Measurements from ENCODE around the gene ZPR1. TPM values are rescaled to one million over a fixed set of nuclear protein-coding genes. Genes with fewer than 3 reads are reported as not detected.

Gene ZPR1
- total RNA-seq, 6 experiments from 2014 or later, result 17.9 to 86.6 (median 30.2) TPM

GRCh38 chr11:116777056-116777455, 10.8 kb downstream of the ZPR1 start:
- peaks cover 4 to 48% (median 27%) of the 10 kb centered on the region in 4 donors for H3K36me3 ChIP-seq

GRCh38 chr11:116776522-116776984, 11.3 kb downstream of the ZPR1 start:
- intact Hi-C loops (cut with DNase I), result no loop called here
- no peaks in the 10 kb centered on the region for H3K27me3 ChIP-seq
- peaks cover 0 to 22% (median 0%) of the 10 kb centered on the region in 4 donors for H3K4me1 ChIP-seq
- peak overlapping the region in 1 of 3 donors; percentile 24 for H3K27ac ChIP-seq
- H3K36me3 ChIP-seq, result peaks cover 4 to 43% (median 24%) of the 10 kb centered on the region in 4 donors
- no peak overlapping the region for H3K4me3 ChIP-seq
- TF ChIP-seq CTCF (IDR thresholded peaks at IDR 0.05), result no peak
- TF ChIP-seq POLR2A (IDR thresholded peaks at IDR 0.05), result peak; percentile 1
- no peak for DNase-seq
- no peak for ATAC-seq
- H3K9me3 ChIP-seq, result no peaks in the 10 kb centered on the region

More at GRCh38 chr11:116777056-116777455, 10.8 kb downstream of the ZPR1 start:
- WGBS (ENCODE audit: insufficient coverage, low coverage, low lambda C conversion rate, missing lambda C conversion rate), result 76% methylated on average over 7 of the region's 7 CpGs
- Histone ChIP-seq H3K27ac (peak overlapping the region in 1 of 3 donors; percentile 24), H3K4me3 (no peak overlapping the region), H3K27me3 (no peaks in the 10 kb centered on the region), H3K9me3 (no peaks in the 10 kb centered on the region), H3K4me1 (peaks cover 0 to 17% (median 0%) of the 10 kb centered on the region in 4 donors)
- TF ChIP-seq CTCF (IDR thresholded peaks at IDR 0.05), result no peak
- peak; percentile 1 for TF ChIP-seq POLR2A (IDR thresholded peaks at IDR 0.05)
- intact Hi-C loops (cut with DNase I), result no loop called here
- peak in 1 of 4 donors; percentile 4 for ATAC-seq
- DNase-seq, result no peak

- Histone ChIP-seq H3K9me3 (no peaks in the 10 kb centered on the region), H3K4me3 (no peak overlapping the region), H3K27ac (no peak overlapping the region), H3K36me3 (peaks cover 4 to 37% (median 22%) of the 10 kb centered on the region in 4 donors), H3K27me3 (no peaks in the 10 kb centered on the region), H3K4me1 (peaks cover 0 to 27% (median 0%) of the 10 kb centered on the region in 4 donors)
- DNase-seq, result no peak
- no peak for ATAC-seq
- intact Hi-C loops (cut with DNase I), result no loop called here
- TF ChIP-seq CTCF (IDR thresholded peaks at IDR 0.05) (no peak), POLR2A (IDR thresholded peaks at IDR 0.05) (no peak)
- WGBS (ENCODE audit: insufficient coverage, low coverage, low lambda C conversion rate, missing lambda C conversion rate), result 74% methylated on average over 5 of the region's 5 CpGs
Measured at GRCh38 chr11:116775975-116776374, 11.8 kb downstream of the ZPR1 start.

GRCh38 chr11:116774661-116775060, 13.2 kb downstream of the ZPR1 start:
- intact Hi-C loops (cut with DNase I), result no loop called here
- ATAC-seq (peak in 1 of 4 donors; percentile 4), DNase-seq (no peak)
- 80% methylated on average over 4 of the region's 5 CpGs for WGBS (ENCODE audit: insufficient coverage, low coverage, low lambda C conversion rate, missing lambda C conversion rate)
- Histone ChIP-seq H3K4me1 (peaks cover 0 to 28% (median 0%) of the 10 kb centered on the region in 4 donors), H3K27me3 (no peaks in the 10 kb centered on the region), H3K4me3 (no peak overlapping the region), H3K36me3 (peaks cover 4 to 27% (median 15%) of the 10 kb centered on the region in 4 donors), H3K9me3 (no peaks in the 10 kb centered on the region), H3K27ac (no peak overlapping the region)
- no peak for TF ChIP-seq POLR2A (IDR thresholded peaks at IDR 0.05)
- no peak for TF ChIP-seq CTCF (IDR thresholded peaks at IDR 0.05)
